Adrenal gland (tissue), 5 donors: Measurements from ENCODE around the gene FAM13B.
A peak's percentile ranks its signal among the peaks of the same experiment; 100 is the strongest.

Experiments
- POLR2A ChIP-seq, 2 donors: fragments of 450-650 bp; IDR thresholded peaks; one replicate each; pipeline ENCODE4 v1.6.1; 2017; ENCODE audit warnings: antibody characterized with exemption in 2 of 2, mild to moderate bottlenecking in 2 of 2, moderate library complexity in 1 of 2
- TF ChIP-seq, protein P1 (sequence below), 6 experiments: fragments of 450-650 bp in 4 of 6; fragments of 200-600 bp in 2 of 6; sonication (generic) in 1 of 6; IDR thresholded peaks; 1 replicate in 5 of 6; 2 replicates in 1 of 6; pipeline versions ENCODE4 v1.5.1 to v1.8.0; 2016 to 2021; ENCODE audit warnings: antibody characterized with exemption in 6 of 6, mild to moderate bottlenecking in 2 of 6, moderate library complexity in 1 of 6
- donor health status: DM: no; HTN: no; CAD: no.

DNA sequence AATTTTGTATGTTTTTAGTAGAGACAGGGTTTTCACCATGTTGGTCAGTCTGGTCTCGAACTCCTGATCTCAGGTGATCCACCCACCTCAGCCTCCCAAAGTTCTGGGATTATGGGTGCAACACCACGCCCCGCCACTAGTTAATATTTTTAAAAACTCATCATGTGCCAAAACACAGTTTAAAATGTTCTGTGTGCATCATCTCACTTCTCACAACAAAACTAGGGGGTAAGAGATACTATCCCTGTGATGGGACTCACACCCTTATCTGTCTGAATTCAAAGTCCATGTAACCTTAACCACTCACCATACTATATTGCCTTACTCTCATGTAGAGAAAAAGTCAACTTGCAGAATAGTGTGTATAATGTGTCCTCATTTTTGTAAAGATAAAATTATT is 141.0 kb downstream of the FAM13B start:
- TF ChIP-seq, protein P1, sequence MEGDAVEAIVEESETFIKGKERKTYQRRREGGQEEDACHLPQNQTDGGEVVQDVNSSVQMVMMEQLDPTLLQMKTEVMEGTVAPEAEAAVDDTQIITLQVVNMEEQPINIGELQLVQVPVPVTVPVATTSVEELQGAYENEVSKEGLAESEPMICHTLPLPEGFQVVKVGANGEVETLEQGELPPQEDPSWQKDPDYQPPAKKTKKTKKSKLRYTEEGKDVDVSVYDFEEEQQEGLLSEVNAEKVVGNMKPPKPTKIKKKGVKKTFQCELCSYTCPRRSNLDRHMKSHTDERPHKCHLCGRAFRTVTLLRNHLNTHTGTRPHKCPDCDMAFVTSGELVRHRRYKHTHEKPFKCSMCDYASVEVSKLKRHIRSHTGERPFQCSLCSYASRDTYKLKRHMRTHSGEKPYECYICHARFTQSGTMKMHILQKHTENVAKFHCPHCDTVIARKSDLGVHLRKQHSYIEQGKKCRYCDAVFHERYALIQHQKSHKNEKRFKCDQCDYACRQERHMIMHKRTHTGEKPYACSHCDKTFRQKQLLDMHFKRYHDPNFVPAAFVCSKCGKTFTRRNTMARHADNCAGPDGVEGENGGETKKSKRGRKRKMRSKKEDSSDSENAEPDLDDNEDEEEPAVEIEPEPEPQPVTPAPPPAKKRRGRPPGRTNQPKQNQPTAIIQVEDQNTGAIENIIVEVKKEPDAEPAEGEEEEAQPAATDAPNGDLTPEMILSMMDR (IDR thresholded peaks at IDR 0.05), result peak in 3 of 6 experiments; percentile 9 to 27 (median 11)
- no peak for TF ChIP-seq POLR2A (IDR thresholded peaks at IDR 0.05)
